Stimulated activated CD4-positive, alpha-beta T cell treated with anti-CD3 and anti-CD28 coated beads, Interleukin-2, amount 100 ng/mL, for 4 hours (primary cell): ENCODE data around the gene UBE2E3.
"Not testable (repeated sequence)": the region's sequence is repeated elsewhere in the genome, so short reads cannot be mapped to it uniquely, and the experiment has no call there.

Experiments
- DNase-seq: peaks from one replicate; pipeline ENCODE4 v3.0.0-alpha.2; 2020; ENCODE audit warnings: low read depth

Gene UBE2E3

DNA sequence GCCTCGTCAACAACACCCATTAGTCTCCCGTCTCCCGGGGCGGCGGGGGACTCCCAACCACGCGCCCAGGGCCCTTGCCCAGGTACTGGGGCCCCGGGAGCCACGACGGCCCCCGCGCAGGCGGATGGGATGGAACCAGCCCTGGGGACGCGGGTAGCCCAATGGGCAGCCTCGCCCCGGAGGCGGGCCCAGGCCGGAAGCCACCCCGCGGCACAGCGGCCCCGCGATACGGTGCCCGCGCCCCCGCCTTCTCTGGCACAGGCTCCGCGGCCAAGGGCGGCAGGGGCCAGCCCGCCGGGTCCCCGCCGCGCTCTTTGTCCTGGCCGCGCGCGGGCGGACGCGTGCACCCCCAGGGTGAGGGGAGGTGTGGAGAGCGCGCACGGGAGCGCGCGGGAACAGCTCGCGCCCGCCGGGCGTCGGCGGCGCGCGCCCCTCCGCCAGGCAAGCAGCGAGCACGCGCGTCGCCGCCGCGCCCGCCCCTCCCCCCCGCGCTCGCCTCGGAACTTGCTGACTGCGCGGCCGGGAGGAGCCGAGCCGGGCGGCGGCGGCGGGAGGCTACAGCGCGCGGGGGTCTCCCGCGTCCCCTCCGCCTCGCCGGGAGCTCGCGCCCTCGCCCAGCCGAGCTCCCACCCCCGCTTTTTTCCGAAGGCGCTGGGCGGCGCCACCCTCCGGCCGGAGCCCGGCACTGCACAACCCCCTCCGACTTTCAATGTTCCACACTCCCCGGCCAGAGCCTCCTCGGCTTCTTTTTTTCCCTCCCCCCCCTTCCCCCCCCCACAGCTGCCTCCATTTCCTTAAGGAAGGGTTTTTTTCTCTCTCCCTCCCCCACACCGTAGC lies at the start of gene UBE2E3:
UBE2E3 (plus strand) TSS at position 500 of the 837 bp plus-strand sequence. CDS start 1,438 bp downstream, outside the sequence.
- DNase-seq = peak; percentile 64

DNA sequence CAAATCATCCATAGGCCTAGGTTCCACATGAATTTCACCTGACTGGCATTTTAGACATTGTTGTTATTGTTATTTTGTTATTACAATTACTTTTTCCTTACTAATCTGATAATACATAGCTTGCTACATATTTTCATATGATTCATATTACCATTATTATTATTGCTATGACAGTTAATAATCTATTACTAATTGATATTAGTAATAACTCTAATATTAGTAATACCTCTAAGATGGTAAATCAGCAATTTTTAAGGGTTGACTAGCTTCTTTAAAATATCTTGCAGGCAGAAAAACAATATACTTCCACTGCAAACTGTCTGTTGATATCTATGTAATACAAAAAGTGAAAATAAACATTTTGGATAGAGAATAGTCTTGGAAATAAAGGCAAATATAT lies 48.6 kb upstream of the UBE2E3 start:
- DNase-seq = no peak

DNA sequence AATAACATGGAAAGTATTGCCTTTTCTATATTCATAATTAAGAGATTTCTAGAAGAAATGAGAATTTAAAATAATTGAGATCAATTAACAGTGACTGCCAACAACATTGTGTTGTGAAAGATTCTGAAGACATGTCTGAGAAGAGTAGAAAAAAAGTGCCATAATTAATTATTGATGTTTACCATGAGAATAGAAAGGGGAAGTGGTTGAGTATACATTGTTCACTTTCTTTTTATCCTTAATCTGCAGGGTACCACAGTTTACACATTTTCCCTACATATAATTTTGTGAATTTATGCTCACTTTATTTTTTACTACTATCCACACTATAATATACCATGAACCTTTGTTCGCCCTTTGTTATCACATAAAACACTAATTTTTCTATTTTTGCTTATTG lies 47.1 kb upstream of the UBE2E3 start:
- no peak for DNase-seq

DNA sequence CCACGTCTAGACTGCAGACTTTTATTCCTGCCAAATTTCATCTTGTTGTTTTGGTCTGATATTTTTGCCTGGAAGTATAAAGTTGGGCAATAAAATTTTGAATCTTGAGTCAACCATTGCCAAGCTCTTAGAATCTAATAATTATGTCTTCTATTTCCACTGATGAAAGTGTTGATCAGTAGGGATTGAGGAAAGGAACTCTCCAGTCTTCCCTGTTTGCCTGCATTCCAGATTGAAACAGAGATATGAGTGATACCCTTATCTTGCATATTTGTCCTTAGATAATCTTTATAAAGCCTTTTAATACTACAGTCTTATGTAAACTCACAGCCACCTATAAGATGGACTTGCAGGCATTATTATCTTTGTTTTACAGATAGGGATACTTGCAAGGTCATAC lies 45.5 kb upstream of the UBE2E3 start:
- no peak for DNase-seq

DNA sequence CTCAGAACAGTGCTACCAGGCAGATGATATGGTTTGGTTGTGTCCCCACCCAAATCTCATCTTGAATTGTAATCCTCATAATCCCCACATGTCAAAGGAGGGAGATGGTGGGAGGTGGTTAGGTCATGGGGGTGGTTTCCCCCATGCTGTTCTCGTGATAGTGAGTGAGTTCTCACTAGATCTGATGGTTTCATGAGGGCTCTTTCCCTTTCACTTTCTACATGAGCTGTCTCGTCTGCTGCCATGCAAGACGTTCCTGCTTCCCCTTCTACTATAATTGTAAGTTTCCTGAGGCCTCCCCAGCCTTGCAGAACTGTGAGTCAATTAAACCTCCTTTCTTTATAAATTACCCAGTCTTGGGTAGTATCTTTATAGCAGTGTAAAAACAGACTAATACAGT lies 42.9 kb upstream of the UBE2E3 start:
- DNase-seq = not testable (repeated sequence)

DNA sequence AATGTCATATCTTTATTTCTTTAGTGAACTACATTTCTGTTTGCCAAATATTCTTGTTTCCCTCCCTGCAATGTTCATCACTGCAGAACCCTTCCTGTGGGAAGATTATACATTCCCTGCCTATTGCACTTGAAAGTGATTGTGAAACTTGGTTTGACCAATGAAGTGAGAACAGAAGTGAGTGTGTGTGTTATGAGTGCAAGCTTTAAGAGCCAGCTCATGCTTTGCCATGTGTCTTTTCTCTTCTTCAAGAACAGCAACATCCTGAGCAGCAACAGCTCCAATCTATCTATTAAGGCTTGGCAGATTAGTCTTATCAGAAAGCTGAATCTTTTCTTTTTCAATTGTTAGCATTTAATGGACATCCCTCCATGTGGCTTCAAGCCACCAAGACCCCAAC lies 42.0 kb upstream of the UBE2E3 start:
- no peak for DNase-seq

DNA sequence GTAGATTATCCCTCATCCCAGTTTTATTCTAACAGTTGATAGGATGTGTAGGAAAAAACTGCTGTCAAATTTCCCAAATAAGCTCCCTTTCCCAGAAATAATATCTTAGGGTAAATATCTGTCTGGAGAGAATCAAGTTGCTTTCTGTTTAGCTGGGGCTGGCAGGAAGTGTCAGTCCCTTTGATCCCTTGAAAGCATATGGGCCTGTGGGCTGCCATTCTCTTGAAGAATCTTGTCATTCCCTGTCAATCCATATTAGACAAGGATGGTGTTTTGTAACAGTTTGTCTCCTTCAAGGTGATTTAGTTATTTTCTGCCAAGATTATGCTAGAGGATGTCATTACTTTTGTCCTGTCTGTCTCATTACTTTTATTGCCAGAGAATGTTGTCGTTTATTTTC lies 37.1 kb upstream of the UBE2E3 start:
- no peak for DNase-seq

DNA sequence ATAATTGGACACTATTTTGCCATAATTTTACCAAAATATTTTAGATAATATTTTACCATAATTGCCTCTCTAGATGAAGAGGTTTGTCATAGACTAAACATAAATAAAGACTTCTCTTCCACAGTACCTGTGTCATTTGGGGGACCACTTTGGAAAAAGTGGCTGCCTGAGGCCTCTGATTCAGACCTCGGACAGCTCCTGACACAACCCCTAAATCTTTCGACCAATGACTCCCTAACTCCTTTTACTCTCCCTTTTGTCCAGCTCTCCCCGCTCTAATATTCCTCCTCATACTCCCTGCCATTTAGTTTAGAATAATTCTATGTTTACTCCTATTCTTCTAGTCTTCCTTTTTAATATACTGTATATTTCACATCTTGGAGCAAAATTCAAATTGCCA lies 36.0 kb upstream of the UBE2E3 start:
- no peak for DNase-seq

DNA sequence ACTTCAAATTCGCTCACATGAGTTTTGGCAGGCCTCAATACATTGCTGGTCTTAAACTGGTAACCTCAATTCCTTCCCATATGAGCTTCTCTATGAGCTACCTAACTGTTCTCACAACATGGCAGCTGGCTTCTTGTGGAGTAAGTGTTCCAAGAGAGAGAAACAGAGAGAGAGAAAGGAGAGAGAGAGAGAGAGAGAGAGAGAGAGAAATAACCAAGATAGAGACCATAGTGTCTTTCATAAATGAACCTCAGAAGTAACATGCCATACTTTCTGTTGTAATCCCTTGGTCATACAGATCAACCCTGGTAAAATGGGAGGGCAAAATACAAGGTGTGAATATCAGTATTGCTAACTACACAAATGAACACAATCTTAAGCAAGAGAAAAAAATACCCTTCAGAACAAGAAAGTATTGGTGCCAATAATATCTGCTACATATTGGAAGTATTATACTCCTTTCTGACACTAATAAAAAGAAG lies 33.2 kb upstream of the UBE2E3 start:
- DNase-seq = no peak

DNA sequence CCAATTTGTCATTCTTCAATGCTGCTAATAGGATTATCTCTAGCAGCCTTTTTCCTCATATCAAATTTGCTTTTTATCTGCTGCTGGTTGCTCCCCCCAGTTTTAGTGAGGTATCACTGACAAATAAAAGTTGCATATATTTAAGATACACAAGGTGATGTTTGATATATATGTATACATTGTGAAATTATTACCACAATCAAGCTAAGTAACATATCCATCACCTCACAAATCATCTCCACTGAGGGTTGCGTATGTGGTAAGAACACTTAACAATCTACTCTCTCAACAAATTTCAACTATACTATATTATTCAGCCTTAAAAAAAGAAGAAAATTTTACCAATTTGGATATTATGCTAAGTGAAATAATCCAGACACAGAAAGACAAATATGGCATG lies 30.5 kb upstream of the UBE2E3 start:
- no peak for DNase-seq

DNA sequence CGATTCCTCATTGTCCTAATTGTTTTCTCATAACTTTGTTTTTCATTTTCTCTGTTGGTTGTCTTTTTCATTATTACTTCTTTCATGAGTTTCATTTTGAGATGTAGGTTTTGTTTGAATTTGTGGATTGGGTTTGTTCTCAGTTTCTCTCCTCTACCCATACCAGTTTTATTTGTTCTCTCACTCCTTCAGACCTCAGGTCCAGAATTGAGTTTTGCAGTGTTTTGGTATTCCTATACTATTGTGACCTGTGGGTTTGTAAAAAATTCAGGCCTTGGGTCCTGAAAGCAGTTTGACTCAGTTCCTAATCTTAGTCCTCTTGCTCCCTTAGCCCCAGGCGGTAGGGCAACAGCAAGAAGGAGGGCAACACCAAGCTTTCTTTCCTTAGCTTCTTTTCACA lies 28.3 kb upstream of the UBE2E3 start:
- no peak for DNase-seq

DNA sequence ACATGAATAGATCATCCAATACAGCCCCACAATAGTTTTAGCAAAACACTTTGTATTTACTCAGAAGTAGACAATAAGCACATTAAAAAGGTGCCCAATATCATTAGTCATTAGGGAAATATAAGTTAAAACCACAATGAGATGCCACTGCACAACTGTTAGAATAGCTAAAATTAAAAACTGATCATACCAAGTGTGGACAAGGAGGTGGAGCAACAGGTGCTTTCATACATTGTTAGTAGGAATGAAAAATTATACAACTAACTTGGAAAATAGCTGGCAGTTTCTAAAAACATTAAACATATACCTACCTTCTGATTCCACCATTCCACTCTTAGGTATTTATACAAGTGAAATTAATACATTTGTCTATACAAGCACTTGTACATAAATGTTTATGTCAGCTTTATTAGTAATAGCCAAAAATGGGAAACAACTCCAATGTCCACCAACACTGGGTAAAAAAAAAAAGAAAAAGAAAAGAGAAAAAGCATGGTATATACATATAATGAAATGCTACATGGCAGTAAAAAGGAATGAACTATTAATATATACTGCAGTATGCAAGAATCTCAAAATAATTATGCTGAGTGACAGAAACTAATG lies 27.6 kb upstream of the UBE2E3 start:
- DNase-seq = no peak

DNA sequence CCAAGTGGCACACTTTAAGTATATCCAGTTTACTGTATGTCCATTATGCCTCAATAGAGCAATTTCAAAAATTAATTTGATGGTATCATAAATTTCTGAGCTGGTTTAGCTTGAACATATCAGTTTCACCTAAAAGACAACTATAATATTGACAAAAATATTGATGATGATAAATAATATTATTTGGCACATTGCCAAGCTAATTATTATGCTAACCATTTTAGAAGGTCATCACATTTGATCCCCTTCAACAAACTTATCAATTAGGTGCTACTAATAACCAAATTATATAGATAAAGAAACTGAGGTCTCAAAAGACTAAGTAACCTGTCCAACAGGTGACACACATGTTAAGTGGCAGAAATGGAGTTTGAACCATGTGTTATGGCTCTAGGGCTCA lies 26.9 kb upstream of the UBE2E3 start:
- DNase-seq = no peak

DNA sequence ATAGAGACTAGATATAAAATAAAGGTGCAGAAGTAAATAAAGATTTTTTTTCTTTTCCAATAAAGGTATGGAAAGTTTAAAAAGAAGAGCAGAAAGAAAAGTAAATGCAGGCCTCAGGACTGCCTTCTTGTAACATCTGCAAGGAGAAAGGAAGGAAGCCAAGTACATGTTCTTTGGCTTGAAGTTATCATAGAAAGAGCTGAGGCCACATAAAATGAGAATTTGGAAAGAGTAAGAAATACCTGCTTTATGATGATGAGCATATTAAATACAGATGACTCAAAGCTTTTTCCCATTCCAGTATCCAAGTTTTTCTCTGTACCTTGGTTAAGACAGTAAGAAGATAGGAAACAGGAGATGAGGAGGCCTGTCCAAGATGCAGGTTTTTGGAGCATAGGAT lies 25.3 kb upstream of the UBE2E3 start:
- no peak for DNase-seq

DNA sequence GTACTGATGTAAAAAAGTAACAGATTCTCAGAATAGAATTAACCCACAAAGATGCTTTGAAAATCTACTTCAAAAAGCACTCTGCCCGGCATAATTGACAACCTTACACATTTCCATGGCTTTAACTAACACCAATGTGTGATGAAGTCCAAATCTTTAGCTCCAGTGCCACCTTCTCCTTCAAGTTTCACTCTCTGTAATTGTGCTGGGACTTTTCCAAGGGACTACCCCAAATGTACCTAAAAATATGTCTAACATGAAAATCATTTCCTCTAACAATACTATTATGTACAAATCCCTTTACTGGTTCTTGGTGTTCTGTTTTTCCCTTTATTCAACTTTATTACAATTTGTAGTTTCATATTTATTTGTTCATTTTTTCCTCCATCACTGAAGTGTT lies 20.6 kb upstream of the UBE2E3 start:
- no peak for DNase-seq

DNA sequence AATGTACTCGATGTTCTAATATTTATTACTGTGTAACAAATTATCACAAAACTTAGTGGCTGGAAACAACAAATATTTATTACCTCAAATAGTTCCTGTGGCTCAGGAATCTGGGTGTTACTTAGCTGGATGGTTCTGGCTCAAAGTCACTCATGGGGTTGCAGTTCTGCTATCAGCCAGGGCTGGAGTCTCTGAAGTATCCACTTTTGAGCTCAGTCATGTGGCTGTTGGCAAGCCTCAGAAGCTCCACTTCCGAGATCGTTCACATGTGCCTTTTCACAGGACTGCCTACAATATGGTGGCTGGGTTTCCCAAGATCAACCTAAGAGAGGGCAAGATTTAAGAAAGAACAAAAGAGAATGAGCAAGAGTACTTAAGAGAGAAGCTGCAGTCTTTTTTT lies 19.4 kb upstream of the UBE2E3 start:
- no peak for DNase-seq

DNA sequence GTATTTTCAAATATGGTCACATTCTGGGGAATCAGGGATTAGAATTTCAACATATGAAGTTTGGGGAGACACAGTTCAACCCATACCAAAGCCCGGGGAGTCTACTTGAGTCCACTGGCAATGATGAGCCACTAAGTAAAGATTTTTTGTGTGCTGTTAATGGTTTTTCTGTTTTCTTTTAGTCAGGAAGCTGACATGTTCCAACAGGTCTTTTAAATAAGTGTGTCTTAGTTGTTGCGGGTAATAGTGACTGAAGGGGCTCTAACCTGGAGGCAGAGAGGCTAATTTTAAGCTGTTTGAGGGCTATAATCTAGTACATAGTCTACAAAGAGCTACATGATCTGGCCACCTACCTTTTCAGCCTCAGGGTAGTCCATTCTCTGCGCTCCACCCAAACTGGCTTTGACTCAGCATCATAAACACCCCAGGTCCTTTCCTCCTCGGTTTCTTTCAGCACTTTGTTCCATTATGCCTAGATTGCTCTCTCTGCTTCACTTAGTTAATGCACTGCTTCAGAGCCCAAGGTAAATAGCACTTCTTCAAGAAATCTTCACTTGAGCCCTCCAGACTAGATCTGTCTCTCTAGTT lies 17.6 kb upstream of the UBE2E3 start:
- DNase-seq = no peak

DNA sequence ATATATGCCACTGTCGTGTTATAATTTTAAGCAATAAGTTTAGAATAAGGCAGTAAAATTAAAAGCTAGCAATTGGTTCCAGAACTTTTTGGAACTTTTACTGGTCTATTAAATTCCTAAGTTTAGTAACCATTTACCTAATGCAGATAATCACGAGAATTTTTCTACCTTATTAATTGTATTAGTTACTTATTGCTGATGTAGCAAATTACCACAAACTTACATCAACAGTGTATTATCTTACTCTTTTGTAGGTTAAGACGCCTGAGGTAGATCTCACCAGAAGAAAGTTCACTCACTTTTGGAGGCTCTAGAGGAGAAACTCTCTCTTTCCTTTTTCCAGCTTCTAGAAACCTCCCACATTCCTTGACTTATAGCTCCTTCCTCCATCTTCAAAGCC lies 14.0 kb upstream of the UBE2E3 start:
- no peak for DNase-seq

DNA sequence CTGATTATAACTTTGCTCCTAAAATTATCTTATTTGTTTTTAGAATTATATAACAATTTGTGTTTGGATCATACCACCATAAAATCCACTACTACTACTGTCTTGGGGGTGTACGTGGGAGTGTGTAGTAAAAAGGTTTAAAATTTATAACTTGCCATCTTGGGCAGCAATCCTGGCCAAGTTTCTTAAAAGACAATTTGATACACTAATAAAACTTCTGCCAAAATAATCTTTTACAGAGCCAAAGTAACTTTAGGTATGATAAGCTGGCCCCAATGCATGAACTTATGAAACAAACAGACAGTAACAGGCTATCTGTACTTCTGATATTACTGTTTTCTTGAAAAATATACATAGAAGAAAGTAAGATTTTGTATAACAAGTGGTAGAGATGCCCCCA lies 11.3 kb upstream of the UBE2E3 start:
- DNase-seq = no peak

DNA sequence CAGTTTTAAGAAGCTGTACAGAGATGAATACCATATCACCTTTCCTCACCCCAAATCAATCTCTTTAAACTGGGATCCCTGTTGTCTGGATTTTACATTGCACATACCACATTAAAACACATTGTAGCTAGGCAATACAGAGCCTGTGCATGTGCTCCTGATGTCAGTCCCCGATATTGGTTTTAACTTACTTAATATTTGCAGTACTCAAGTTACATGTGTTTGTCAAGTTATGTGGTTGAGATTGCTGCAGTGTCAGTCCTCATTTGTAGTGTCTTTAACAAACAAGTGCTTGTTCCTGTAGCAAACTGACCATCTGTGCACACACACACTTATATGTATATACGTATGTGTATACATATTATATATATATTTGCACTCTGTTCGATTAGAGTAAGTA lies 10.4 kb upstream of the UBE2E3 start:
- no peak for DNase-seq

DNA sequence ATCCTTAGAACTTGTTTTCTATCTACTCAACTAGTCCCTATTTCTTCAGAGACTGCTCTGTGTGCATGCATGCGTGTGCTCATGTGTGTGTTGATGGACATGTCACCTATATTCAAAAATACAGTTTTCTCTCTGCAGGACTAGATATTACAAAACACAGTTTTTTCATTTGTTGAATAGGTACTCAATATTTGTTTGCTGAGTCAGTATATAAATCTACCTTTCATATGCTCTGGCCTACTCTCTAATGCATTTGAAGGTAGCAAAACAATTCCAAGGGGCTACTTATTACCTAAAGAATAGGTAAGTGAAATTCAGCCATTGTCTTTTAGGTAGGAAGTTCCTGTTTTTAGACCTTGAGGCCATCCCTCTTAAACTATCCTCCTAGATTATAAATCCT lies 8.6 kb upstream of the UBE2E3 start:
- no peak for DNase-seq

DNA sequence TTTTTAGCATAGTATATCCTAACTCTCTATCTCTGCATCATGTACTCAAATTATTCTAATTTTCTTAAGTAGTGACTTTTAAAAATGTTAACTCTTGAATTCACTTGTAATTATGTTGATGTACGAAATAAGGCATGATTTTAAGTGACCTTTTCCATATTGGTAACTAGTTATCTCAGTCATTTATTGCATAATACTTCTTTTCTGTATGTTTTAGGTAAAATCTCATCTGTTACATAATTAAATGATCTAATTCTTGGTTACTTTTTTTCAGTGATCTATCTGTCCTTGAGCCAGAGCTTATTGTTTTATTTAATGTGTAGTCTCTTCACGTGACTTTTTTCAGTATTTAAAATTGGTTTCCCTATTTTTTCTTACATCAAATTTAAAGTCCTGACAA lies 4.8 kb upstream of the UBE2E3 start:
- no peak for DNase-seq
